ENCODE results near the gene B3GAT2. TPM values are rescaled to one million over a fixed set of nuclear protein-coding genes. Genes with fewer than 3 reads are reported as not detected.
A peak's percentile ranks its signal among the peaks of the same experiment; 100 is the strongest.
"Not testable (repeated sequence)": the region's sequence is repeated elsewhere in the genome, so short reads cannot be mapped to it uniquely, and the experiment has no call there.

B3GAT2 gene
- total and polyA plus RNA-seq, 2 experiments from 2014 or later: 0.34 TPM; not detected in 1

- peak overlapping the region; percentile 65 for H3K4me3 ChIP-seq
Observed at GRCh38 chr6:70955441-70956190, 1.2 kb downstream of the B3GAT2 start.

DNA sequence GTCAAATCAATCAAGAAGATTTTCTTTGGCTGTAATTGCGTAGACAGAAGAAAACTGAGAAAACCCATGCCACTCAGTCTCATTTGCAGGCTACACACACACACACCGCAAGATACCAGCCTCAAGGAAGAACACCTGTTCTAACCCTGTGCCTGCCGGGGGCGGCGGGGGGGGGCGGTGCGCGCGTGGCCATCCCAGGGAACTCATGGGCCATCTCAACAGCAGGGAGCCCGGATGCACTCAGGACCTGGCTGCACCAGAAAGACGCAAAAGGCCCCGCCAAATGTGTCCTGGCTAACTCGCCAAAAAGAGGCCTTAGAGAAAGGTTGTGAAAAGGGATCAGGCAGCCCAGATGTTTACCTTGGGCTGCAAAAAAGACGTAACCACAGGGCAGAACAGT lies 2.1 kb downstream of the B3GAT2 start:
- Histone ChIP-seq H2AFZ (no peak overlapping the region), H3K4me1 (ENCODE audit: insufficient read depth) (no peaks in the 10 kb centered on the region)

More at GRCh38 chr6:70955441-70956190, 1.2 kb downstream of the B3GAT2 start:
- WGBS, 2 experiments (ENCODE audit: low coverage in 1 of 2, low lambda C conversion rate in 2 of 2, missing lambda C conversion rate in 2 of 2): 2% methylated on average over 56 to 61 of the region's 65 CpGs
- Histone ChIP-seq H3F3A (ENCODE audit: insufficient read depth) (no peaks in the 10 kb centered on the region), H4K20me1 (ENCODE audit: insufficient read depth) (no peaks in the 10 kb centered on the region), H3K9me3 (ENCODE audit: low read depth) (no peaks in the 10 kb centered on the region), H3K79me2 (ENCODE audit: insufficient read depth) (no peaks in the 10 kb centered on the region), H3K27me3 (replicated peaks; ENCODE audit: insufficient read depth) (peaks cover 64% of the 10 kb centered on the region), H3K9ac (no peak overlapping the region), H3K9me2 (ENCODE audit: insufficient read depth) (no peaks in the 10 kb centered on the region), H3K36me3 (ENCODE audit: low read depth) (no peaks in the 10 kb centered on the region), H3K4me1 (ENCODE audit: insufficient read depth) (no peaks in the 10 kb centered on the region), H2AFZ (peak overlapping the region; percentile 78), H3K4me2 (ENCODE audit: unreplicated experiment) (peak overlapping the region; percentile 81), H3K27ac (no peak overlapping the region)
- TF ChIP-seq EZH2phosphoT487 (IDR thresholded peaks at IDR 0.05; ENCODE audit: insufficient read depth, low read depth) (no peak), EZH2 (IDR thresholded peaks at IDR 0.05; ENCODE audit: insufficient read depth, poor library complexity, severe bottlenecking) (peak; percentile 30)
- in situ Hi-C loops (cut with MboI): no loop called here
- peak; percentile 83 for DNase-seq

GRCh38 chr6:70954176-70954575 lies 2.7 kb downstream of the B3GAT2 start:
- in situ Hi-C loops (cut with MboI): no loop called here
- no peaks in the 10 kb centered on the region for H3K79me2 ChIP-seq (ENCODE audit: insufficient read depth)
- no peak for TF ChIP-seq EZH2phosphoT487 (IDR thresholded peaks at IDR 0.05; ENCODE audit: insufficient read depth, low read depth)
- TF ChIP-seq EZH2 (IDR thresholded peaks at IDR 0.05; ENCODE audit: insufficient read depth, poor library complexity, severe bottlenecking): no peak
- no peak overlapping the region for H3K27ac ChIP-seq
- H3K4me2 ChIP-seq (ENCODE audit: unreplicated experiment): no peak overlapping the region
- WGBS, 2 experiments (ENCODE audit: low coverage in 1 of 2, low lambda C conversion rate in 2 of 2, missing lambda C conversion rate in 2 of 2): 35 to 40% methylated on average over 3 of the region's 3 CpGs
- no peaks in the 10 kb centered on the region for H3K36me3 ChIP-seq (ENCODE audit: low read depth)
- no peaks in the 10 kb centered on the region for H3K4me1 ChIP-seq (ENCODE audit: insufficient read depth)
- no peaks in the 10 kb centered on the region for H3F3A ChIP-seq (ENCODE audit: insufficient read depth)
- H3K4me3 ChIP-seq: no peak overlapping the region
- H2AFZ ChIP-seq: no peak overlapping the region
- H3K9ac ChIP-seq: no peak overlapping the region
- peaks cover 51% of the 10 kb centered on the region for H3K27me3 ChIP-seq (replicated peaks; ENCODE audit: insufficient read depth)
- no peaks in the 10 kb centered on the region for H3K9me3 ChIP-seq (ENCODE audit: low read depth)
- no peak for DNase-seq
- no peaks in the 10 kb centered on the region for H4K20me1 ChIP-seq (ENCODE audit: insufficient read depth)
- no peaks in the 10 kb centered on the region for H3K9me2 ChIP-seq (ENCODE audit: insufficient read depth)

More for the DNA sequence above, 2.1 kb downstream of the B3GAT2 start:
- 45 to 48% methylated on average over 14 of the region's 14 CpGs for WGBS, 2 experiments (ENCODE audit: low coverage in 1 of 2, low lambda C conversion rate in 2 of 2, missing lambda C conversion rate in 2 of 2)
- Histone ChIP-seq H3K9me2 (ENCODE audit: insufficient read depth) (no peaks in the 10 kb centered on the region), H3K36me3 (ENCODE audit: low read depth) (no peaks in the 10 kb centered on the region), H3K79me2 (ENCODE audit: insufficient read depth) (no peaks in the 10 kb centered on the region), H3K4me3 (no peak overlapping the region), H3K9ac (no peak overlapping the region), H3K27me3 (replicated peaks; ENCODE audit: insufficient read depth) (peaks cover 56% of the 10 kb centered on the region), H4K20me1 (ENCODE audit: insufficient read depth) (no peaks in the 10 kb centered on the region), H3K4me2 (ENCODE audit: unreplicated experiment) (no peak overlapping the region), H3K27ac (no peak overlapping the region), H3F3A (ENCODE audit: insufficient read depth) (no peaks in the 10 kb centered on the region), H3K9me3 (ENCODE audit: low read depth) (no peaks in the 10 kb centered on the region)
- no peak for DNase-seq
- in situ Hi-C loops (cut with MboI): no loop called here
- TF ChIP-seq EZH2phosphoT487 (IDR thresholded peaks at IDR 0.05; ENCODE audit: insufficient read depth, low read depth) (no peak), EZH2 (IDR thresholded peaks at IDR 0.05; ENCODE audit: insufficient read depth, poor library complexity, severe bottlenecking) (no peak)

- H3K4me2 ChIP-seq (ENCODE audit: unreplicated experiment): no peak overlapping the region
- TF ChIP-seq EZH2phosphoT487 (IDR thresholded peaks at IDR 0.05; ENCODE audit: insufficient read depth, low read depth) (no peak), EZH2 (IDR thresholded peaks at IDR 0.05; ENCODE audit: insufficient read depth, poor library complexity, severe bottlenecking) (no peak)
- H3K9ac ChIP-seq: no peak overlapping the region
- DNase-seq: no peak
- no peaks in the 10 kb centered on the region for H3K79me2 ChIP-seq (ENCODE audit: insufficient read depth)
- H3K4me1 ChIP-seq (ENCODE audit: insufficient read depth): no peaks in the 10 kb centered on the region
- H3K27me3 ChIP-seq (replicated peaks; ENCODE audit: insufficient read depth): peaks cover 48% of the 10 kb centered on the region
- no peak overlapping the region for H3K4me3 ChIP-seq
- no peaks in the 10 kb centered on the region for H3F3A ChIP-seq (ENCODE audit: insufficient read depth)
- no peaks in the 10 kb centered on the region for H3K9me2 ChIP-seq (ENCODE audit: insufficient read depth)
- in situ Hi-C loops (cut with MboI): no loop called here
- no peak overlapping the region for H3K27ac ChIP-seq
- 7 to 14% methylated on average over 3 of the region's 3 CpGs for WGBS, 2 experiments (ENCODE audit: low coverage in 1 of 2, low lambda C conversion rate in 2 of 2, missing lambda C conversion rate in 2 of 2)
- H4K20me1 ChIP-seq (ENCODE audit: insufficient read depth): no peaks in the 10 kb centered on the region
- no peaks in the 10 kb centered on the region for H3K9me3 ChIP-seq (ENCODE audit: low read depth)
- H3K36me3 ChIP-seq (ENCODE audit: low read depth): no peaks in the 10 kb centered on the region
- H2AFZ ChIP-seq: no peak overlapping the region
Observed at GRCh38 chr6:70952608-70953165, 4.2 kb downstream of the B3GAT2 start.

GRCh38 chr6:70944321-70944720 lies 12.5 kb downstream of the B3GAT2 start:
- H3K36me3 ChIP-seq (ENCODE audit: low read depth); DNase-seq; H3K9ac ChIP-seq; H4K20me1 ChIP-seq (ENCODE audit: insufficient read depth); H3K27ac ChIP-seq; H3K4me2 ChIP-seq (ENCODE audit: unreplicated experiment); H3K9me3 ChIP-seq (ENCODE audit: low read depth); H3F3A ChIP-seq (ENCODE audit: insufficient read depth); H3K4me1 ChIP-seq (ENCODE audit: insufficient read depth); H3K79me2 ChIP-seq (ENCODE audit: insufficient read depth); H3K9me2 ChIP-seq (ENCODE audit: insufficient read depth); in situ Hi-C loops (cut with MboI); H3K27me3 ChIP-seq (replicated peaks; ENCODE audit: insufficient read depth); H3K4me3 ChIP-seq; H2AFZ ChIP-seq: not testable (repeated sequence)
- WGBS, 2 experiments (ENCODE audit: low coverage in 1 of 2, low lambda C conversion rate in 2 of 2, missing lambda C conversion rate in 2 of 2): 56 to 58% methylated on average over 10 of the region's 10 CpGs

All from GM23248 (cell line).